ENCODE results near the gene EEFSEC. TPM values are rescaled to one million over a fixed set of nuclear protein-coding genes. Genes with fewer than 3 reads are reported as not detected.

EEFSEC gene
- total RNA-seq, 1 donor from 2014 or later = 0.92 TPM

DNA sequence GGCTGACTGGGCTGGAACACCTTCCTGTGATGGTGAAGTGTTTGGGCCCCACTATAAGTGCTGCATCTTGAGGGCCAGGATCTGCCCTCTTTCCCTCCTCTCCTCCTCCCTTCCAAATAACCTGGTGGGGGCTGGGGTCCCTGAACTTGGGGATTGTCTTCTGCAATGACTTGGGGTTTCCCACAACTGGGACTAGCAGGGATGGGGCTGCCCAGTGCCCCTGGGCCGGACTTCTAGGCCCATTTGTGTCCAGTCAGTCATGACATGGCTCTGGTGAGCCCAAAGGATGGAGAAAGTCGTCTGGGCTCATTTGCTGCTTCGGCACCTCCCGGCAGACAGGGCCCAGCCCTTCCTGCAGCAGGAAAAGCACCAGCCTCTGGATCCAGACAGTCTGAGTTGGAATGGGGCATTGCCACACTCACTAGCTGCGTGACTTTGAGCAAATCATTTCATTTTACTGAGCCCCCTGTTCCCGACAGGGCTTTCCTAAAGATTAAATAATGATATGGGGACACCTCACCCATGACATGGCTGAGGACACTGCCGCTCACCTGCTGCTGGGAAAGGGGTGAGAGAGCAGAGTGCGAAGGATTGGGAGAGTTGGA is 200.2 kb downstream of the EEFSEC start:
- Mint-ChIP-seq H3K4me3 (no peak overlapping the region), H3K27ac (no peak overlapping the region), H3K27me3 (ENCODE audit: insufficient read depth, low read depth) (peaks cover 8% of the 10 kb centered on the region), H3K4me1 (peaks cover 42% of the 10 kb centered on the region), H3K36me3 (peaks cover 10% of the 10 kb centered on the region), H3K9me3 (no peaks in the 10 kb centered on the region)
- no peaks in the 10 kb centered on the region for H3K36me3 ChIP-seq
- H3K27me3 ChIP-seq = no peaks in the 10 kb centered on the region
- TF ChIP-seq, protein P1, sequence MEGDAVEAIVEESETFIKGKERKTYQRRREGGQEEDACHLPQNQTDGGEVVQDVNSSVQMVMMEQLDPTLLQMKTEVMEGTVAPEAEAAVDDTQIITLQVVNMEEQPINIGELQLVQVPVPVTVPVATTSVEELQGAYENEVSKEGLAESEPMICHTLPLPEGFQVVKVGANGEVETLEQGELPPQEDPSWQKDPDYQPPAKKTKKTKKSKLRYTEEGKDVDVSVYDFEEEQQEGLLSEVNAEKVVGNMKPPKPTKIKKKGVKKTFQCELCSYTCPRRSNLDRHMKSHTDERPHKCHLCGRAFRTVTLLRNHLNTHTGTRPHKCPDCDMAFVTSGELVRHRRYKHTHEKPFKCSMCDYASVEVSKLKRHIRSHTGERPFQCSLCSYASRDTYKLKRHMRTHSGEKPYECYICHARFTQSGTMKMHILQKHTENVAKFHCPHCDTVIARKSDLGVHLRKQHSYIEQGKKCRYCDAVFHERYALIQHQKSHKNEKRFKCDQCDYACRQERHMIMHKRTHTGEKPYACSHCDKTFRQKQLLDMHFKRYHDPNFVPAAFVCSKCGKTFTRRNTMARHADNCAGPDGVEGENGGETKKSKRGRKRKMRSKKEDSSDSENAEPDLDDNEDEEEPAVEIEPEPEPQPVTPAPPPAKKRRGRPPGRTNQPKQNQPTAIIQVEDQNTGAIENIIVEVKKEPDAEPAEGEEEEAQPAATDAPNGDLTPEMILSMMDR (IDR thresholded peaks at IDR 0.05) = no peak
- TF ChIP-seq EZH2 (IDR thresholded peaks at IDR 0.05) = no peak
- TF ChIP-seq EZH2phosphoT487 (IDR thresholded peaks at IDR 0.05) = no peak
- H2AFZ ChIP-seq (replicated peaks) = no peak overlapping the region
- no peak for DNase-seq (ENCODE audit: low spot score)
- no peak overlapping the region for H3K4me2 ChIP-seq
- H3F3A ChIP-seq (ENCODE audit: low read depth) = no peaks in the 10 kb centered on the region
- no peak overlapping the region for H3K4me3 ChIP-seq
- no peaks in the 10 kb centered on the region for H3K79me2 ChIP-seq (ENCODE audit: low read depth)
- H3K9ac ChIP-seq = no peak overlapping the region
- peaks cover 4% of the 10 kb centered on the region for H3K4me1 ChIP-seq
- no peaks in the 10 kb centered on the region for H4K20me1 ChIP-seq (ENCODE audit: low read depth)
- H3K9me3 ChIP-seq (ENCODE audit: low read depth) = no peaks in the 10 kb centered on the region
- no peak overlapping the region for H3K27ac ChIP-seq

- H3K4me3 ChIP-seq = no peak overlapping the region
- H3F3A ChIP-seq (ENCODE audit: low read depth) = no peaks in the 10 kb centered on the region
- no peaks in the 10 kb centered on the region for H4K20me1 ChIP-seq (ENCODE audit: low read depth)
- H3K9me3 Mint-ChIP-seq = no peaks in the 10 kb centered on the region
- H3K27me3 Mint-ChIP-seq (ENCODE audit: insufficient read depth, low read depth) = peaks cover 8% of the 10 kb centered on the region
- no peaks in the 10 kb centered on the region for H3K27me3 ChIP-seq
- no peaks in the 10 kb centered on the region for H3K9me3 ChIP-seq (ENCODE audit: low read depth)
- no peak overlapping the region for H3K4me2 ChIP-seq
- TF ChIP-seq EZH2 (IDR thresholded peaks at IDR 0.05) (no peak), EZH2phosphoT487 (IDR thresholded peaks at IDR 0.05) (no peak)
- TF ChIP-seq, protein P1 (IDR thresholded peaks at IDR 0.05) = no peak
- H3K4me3 Mint-ChIP-seq = no peak overlapping the region
- H3K9ac ChIP-seq = no peak overlapping the region
- peaks cover 10% of the 10 kb centered on the region for H3K36me3 Mint-ChIP-seq
- DNase-seq (ENCODE audit: low spot score) = no peak
- no peaks in the 10 kb centered on the region for H3K36me3 ChIP-seq
- peak overlapping the region; percentile 53 for H3K27ac Mint-ChIP-seq
- no peak overlapping the region for H3K27ac ChIP-seq
- H2AFZ ChIP-seq (replicated peaks) = no peak overlapping the region
- no peaks in the 10 kb centered on the region for H3K4me1 ChIP-seq
- no peaks in the 10 kb centered on the region for H3K79me2 ChIP-seq (ENCODE audit: low read depth)
- peaks cover 36% of the 10 kb centered on the region for H3K4me1 Mint-ChIP-seq
These were observed 200.9 kb downstream of the EEFSEC start for GRCh38 chr3:128353991-128354687.

DNA sequence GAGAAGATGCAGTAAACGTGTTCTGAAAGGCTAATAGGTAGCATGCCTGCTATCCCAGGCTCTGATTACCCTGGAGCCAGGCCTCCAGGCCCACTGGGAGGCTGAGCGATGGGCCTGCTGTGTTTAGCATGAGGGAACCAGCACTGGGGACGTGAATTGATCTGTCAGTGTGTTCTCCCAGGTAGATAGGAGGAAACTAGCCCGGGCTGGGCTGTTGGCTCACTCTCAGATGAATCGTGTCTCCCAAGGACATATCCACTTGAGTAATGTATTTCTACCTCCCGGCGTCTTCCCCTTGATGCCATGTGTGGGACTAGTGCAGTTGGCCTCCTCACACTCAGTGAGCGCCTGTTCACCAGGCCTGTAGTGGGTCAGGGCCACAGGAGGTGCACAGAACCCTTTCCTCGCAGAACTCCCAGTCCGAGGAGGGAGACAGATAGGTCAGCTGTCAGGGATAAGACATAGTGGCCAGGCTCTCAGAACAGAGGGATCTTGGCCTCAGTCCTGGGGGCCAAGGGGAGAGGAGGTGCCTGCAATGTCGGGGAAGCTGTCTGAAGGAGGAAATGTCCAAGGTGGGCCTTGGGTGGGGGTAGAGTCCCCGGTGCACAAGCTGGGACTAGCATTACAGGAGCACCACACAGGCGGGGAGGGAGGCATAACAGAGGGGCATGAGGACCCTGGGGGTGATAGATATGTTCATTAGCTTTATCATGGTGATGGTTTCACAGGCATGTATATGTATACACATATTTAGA is 201.7 kb downstream of the EEFSEC start:
- no peaks in the 10 kb centered on the region for H4K20me1 ChIP-seq (ENCODE audit: low read depth)
- no peaks in the 10 kb centered on the region for H3K27me3 ChIP-seq
- Mint-ChIP-seq H3K4me1 (peaks cover 36% of the 10 kb centered on the region), H3K27ac (no peak overlapping the region), H3K27me3 (ENCODE audit: insufficient read depth, low read depth) (peaks cover 8% of the 10 kb centered on the region), H3K4me3 (no peak overlapping the region), H3K36me3 (peaks cover 10% of the 10 kb centered on the region), H3K9me3 (no peaks in the 10 kb centered on the region)
- no peaks in the 10 kb centered on the region for H3F3A ChIP-seq (ENCODE audit: low read depth)
- H3K9me3 ChIP-seq (ENCODE audit: low read depth) = no peaks in the 10 kb centered on the region
- TF ChIP-seq EZH2phosphoT487 (IDR thresholded peaks at IDR 0.05) (no peak), EZH2 (IDR thresholded peaks at IDR 0.05) (no peak)
- TF ChIP-seq, protein P1 (IDR thresholded peaks at IDR 0.05) = no peak
- no peak overlapping the region for H3K27ac ChIP-seq
- H3K4me1 ChIP-seq = peaks cover 1% of the 10 kb centered on the region
- H2AFZ ChIP-seq (replicated peaks) = no peak overlapping the region
- no peaks in the 10 kb centered on the region for H3K79me2 ChIP-seq (ENCODE audit: low read depth)
- H3K36me3 ChIP-seq = no peaks in the 10 kb centered on the region
- DNase-seq (ENCODE audit: low spot score) = no peak
- H3K4me2 ChIP-seq = no peak overlapping the region
- H3K9ac ChIP-seq = no peak overlapping the region
- H3K4me3 ChIP-seq = no peak overlapping the region
